Smooth muscle cell (in vitro differentiated cells): ENCODE data around the gene SMURF2. TPM values are rescaled to one million over a fixed set of nuclear protein-coding genes. Genes with fewer than 3 reads are reported as not detected.

Experiments used
- DNase-seq: peaks from one replicate; lab custom pipeline; 2025; ENCODE audit not compliant: unreplicated experiment; lab: John Stamatoyannopoulos, UW
- H2AFZ ChIP-seq: fragments of 200-600 bp; sonication (generic); 2 replicates; pipeline ENCODE4 v1.6.0; 2016; ENCODE audit warnings: antibody characterized with exemption, low read depth, mild to moderate bottlenecking
- H3F3A ChIP-seq: fragments of 200-600 bp; sonication (generic); 2 replicates; pipeline ENCODE4 v1.6.0; 2017; ENCODE audit warnings: antibody characterized with exemption, low read depth
- H3K27ac ChIP-seq: fragments of 200-600 bp; sonication (generic); 2 replicates; pipeline ENCODE4 v1.5.1; 2016; ENCODE audit warnings: low read depth, mild to moderate bottlenecking
- H3K27me3 ChIP-seq: fragments of 200-600 bp; sonication (generic); 2 replicates; pipeline ENCODE4 v1.6.1; 2016; ENCODE audit warnings: low read depth, mild to moderate bottlenecking
- H3K36me3 ChIP-seq: fragments of 200-600 bp; sonication (generic); 2 replicates; pipeline ENCODE4 v1.5.1; 2016; ENCODE audit warnings: low read depth
- H3K4me1 ChIP-seq: fragments of 200-600 bp; sonication (generic); 2 replicates; pipeline ENCODE4 v1.5.1; 2016; ENCODE audit warnings: low read depth
- H3K4me2 ChIP-seq: fragments of 200-600 bp; sonication (generic); 2 replicates; pipeline ENCODE4 v1.6.0; 2016; ENCODE audit warnings: mild to moderate bottlenecking
- H3K4me3 ChIP-seq: fragments of 200-600 bp; sonication (generic); 2 replicates; pipeline ENCODE4 v1.5.1; 2016; ENCODE audit warnings: mild to moderate bottlenecking
- H3K79me2 ChIP-seq: fragments of 200-600 bp; sonication (generic); 2 replicates; pipeline ENCODE4 v1.6.0; 2016; ENCODE audit warnings: low read depth, mild to moderate bottlenecking
- H3K9ac ChIP-seq: fragments of 200-600 bp; sonication (generic); 2 replicates; pipeline ENCODE4 v1.6.0; 2016; ENCODE audit warnings: low read depth
- H3K9me3 ChIP-seq: fragments of 200-600 bp; sonication (generic); replicated peaks from 2 replicates; pipeline ENCODE4 v1.5.1; 2016; ENCODE audit warnings: low read depth
- H4K20me1 ChIP-seq: fragments of 200-600 bp; sonication (generic); 2 replicates; pipeline ENCODE4 v1.6.0; 2016; ENCODE audit warnings: low read depth
- CTCF ChIP-seq: fragments of 200-600 bp; sonication (generic); IDR thresholded peaks from 2 replicates; pipeline ENCODE4 v1.5.1; 2017; ENCODE audit warnings: borderline replicate concordance, mild to moderate bottlenecking, antibody characterized with exemption; ENCODE audit not compliant: insufficient read depth, poor library complexity, severe bottlenecking
- WGBS: methylation state at CpG from one replicate; pipeline ENCODE4 v1.1.7; 2016; ENCODE audit warnings: low lambda C conversion rate; 5-methylcytosine and 5-hydroxymethylcytosine counted together
- polyA plus RNA-seq: library from polyadenylated mRNA; unstranded; fragments of >200 nt; fragmentation: Nextera tagmentation; extraction: Ambion mirVana; gene quantifications from 2 replicates; pipeline ENCODE4 v1.2.1, GENCODE V29; 2016
- total RNA-seq: library from RNA; depleted of rRNA; stranded (reverse); fragments of >200 nt; gene quantifications from 2 replicates; pipeline ENCODE4 v1.2.3, GENCODE V29; 2014

SMURF2 gene
- total and polyA plus RNA-seq, 2 experiments from 2014 or later, result 38.9 to 91.2 TPM

- no peak for DNase-seq
- WGBS, result 100% methylated on average over 4 of the region's 4 CpGs
- H3K79me2 ChIP-seq, result peaks cover 100% of the 10 kb centered on the region
- H3K9ac ChIP-seq, result no peak overlapping the region
- H3K4me1 ChIP-seq, result peaks cover 15% of the 10 kb centered on the region
- H3K36me3 ChIP-seq, result no peaks in the 10 kb centered on the region
- H3K27ac ChIP-seq, result peak overlapping the region; percentile 50
- H3K4me3 ChIP-seq, result no peak overlapping the region
- no peak for TF ChIP-seq CTCF
- peaks cover 8% of the 10 kb centered on the region for H3F3A ChIP-seq
- H2AFZ ChIP-seq, result no peak overlapping the region
- no peaks in the 10 kb centered on the region for H3K9me3 ChIP-seq
- no peaks in the 10 kb centered on the region for H3K27me3 ChIP-seq
- H4K20me1 ChIP-seq, result peaks cover 100% of the 10 kb centered on the region
- no peak overlapping the region for H3K4me2 ChIP-seq
Observed at GRCh38 chr17:64639516-64639915, 22.6 kb downstream of the SMURF2 start.

- Histone ChIP-seq H3K9ac (no peak overlapping the region), H4K20me1 (peaks cover 100% of the 10 kb centered on the region), H3K36me3 (no peaks in the 10 kb centered on the region), H3F3A (peaks cover 8% of the 10 kb centered on the region), H3K9me3 (no peaks in the 10 kb centered on the region), H3K79me2 (peaks cover 100% of the 10 kb centered on the region), H3K4me2 (no peak overlapping the region), H3K4me3 (no peak overlapping the region), H3K27me3 (no peaks in the 10 kb centered on the region), H2AFZ (no peak overlapping the region), H3K4me1 (peaks cover 15% of the 10 kb centered on the region), H3K27ac (peak overlapping the region; percentile 50)
- no peak for TF ChIP-seq CTCF
- WGBS, result 72% methylated on average over 2 of the region's 2 CpGs
- DNase-seq, result no peak
Observed at GRCh38 chr17:64638552-64639203, 23.4 kb downstream of the SMURF2 start.

- peaks cover 8% of the 10 kb centered on the region for H3F3A ChIP-seq
- no peak overlapping the region for H3K4me3 ChIP-seq
- H3K27me3 ChIP-seq, result no peaks in the 10 kb centered on the region
- peaks cover 100% of the 10 kb centered on the region for H4K20me1 ChIP-seq
- 53% methylated on average over 1 of the region's 1 CpG for WGBS
- H3K4me2 ChIP-seq, result peak overlapping the region; percentile 34
- no peaks in the 10 kb centered on the region for H3K36me3 ChIP-seq
- no peak for DNase-seq
- H3K9ac ChIP-seq, result no peak overlapping the region
- H3K4me1 ChIP-seq, result peaks cover 9% of the 10 kb centered on the region
- no peaks in the 10 kb centered on the region for H3K9me3 ChIP-seq
- TF ChIP-seq CTCF, result no peak
- H3K27ac ChIP-seq, result peak overlapping the region; percentile 71
- H2AFZ ChIP-seq, result no peak overlapping the region
- H3K79me2 ChIP-seq, result peaks cover 100% of the 10 kb centered on the region
Observed at GRCh38 chr17:64635647-64636305, 26.3 kb downstream of the SMURF2 start.
